Muscle layer of duodenum (tissue), 2 donors: Measurements from ENCODE around the gene STPG4.

ENCODE experiments used
- H3K27ac ChIP-seq: one replicate; pipeline ENCODE4 v1.7.0; 2013; ENCODE audit warnings: mild to moderate bottlenecking, low read length
- H3K27me3 ChIP-seq: one replicate; pipeline ENCODE4 v1.7.0; 2013; ENCODE audit warnings: low read depth, mild to moderate bottlenecking, control low read depth, low read length
- H3K36me3 ChIP-seq, 2 donors: one replicate each; pipeline ENCODE4 v1.7.0; 2013; ENCODE audit warnings: low read length in 2 of 2, control low read depth in 1 of 2, mild to moderate bottlenecking in 1 of 2; ENCODE audit not compliant: insufficient read depth in 2 of 2, control insufficient read depth in 1 of 2
- H3K4me1 ChIP-seq, 2 donors: one replicate each; pipeline ENCODE4 v1.7.0; 2013; ENCODE audit warnings: low read length in 2 of 2, mild to moderate bottlenecking in 2 of 2, control low read depth in 1 of 2, moderate library complexity in 1 of 2; ENCODE audit not compliant: insufficient read depth in 2 of 2, control insufficient read depth in 1 of 2
- H3K4me3 ChIP-seq, 2 donors: one replicate each; pipeline ENCODE4 v1.7.0; 2013; ENCODE audit warnings: low read length in 2 of 2, low read depth in 1 of 2, mild to moderate bottlenecking in 1 of 2
- H3K9me3 ChIP-seq, 2 donors: one replicate each; pipeline ENCODE4 v1.7.0; 2013; ENCODE audit warnings: low read length in 2 of 2, control low read depth in 1 of 2, mild to moderate bottlenecking in 1 of 2; ENCODE audit not compliant: control insufficient read depth in 1 of 2
- donor health status: healthy.

Gene STPG4

DNA sequence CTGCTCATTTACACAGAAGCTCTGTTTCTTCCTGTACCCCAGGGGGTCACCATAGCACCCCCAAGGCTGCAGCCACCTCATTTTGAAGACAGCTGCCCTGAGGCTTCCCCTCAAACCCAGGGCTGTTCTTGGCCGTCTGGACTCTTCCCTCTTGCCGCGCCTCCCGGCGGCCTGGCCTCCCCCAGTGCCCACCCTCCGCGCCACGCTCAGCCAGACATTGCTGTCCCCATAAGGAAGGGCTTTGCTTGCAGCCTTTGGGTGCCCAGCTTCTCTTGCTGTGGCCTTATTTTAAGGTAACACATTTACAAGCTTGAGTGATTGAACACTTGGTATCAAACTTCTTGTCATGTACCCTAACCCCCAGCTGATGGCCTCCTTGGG is 79.0 kb downstream of the STPG4 start:
- Histone ChIP-seq H3K9me3 (no peaks in the 10 kb centered on the region), H3K27me3 (no peaks in the 10 kb centered on the region), H3K36me3 (peaks cover 0 to 5% of the 10 kb centered on the region in 2 donors), H3K4me1 (peaks cover 37 to 48% of the 10 kb centered on the region in 2 donors), H3K27ac (peak overlapping the region; percentile 77), H3K4me3 (no peak overlapping the region)

DNA sequence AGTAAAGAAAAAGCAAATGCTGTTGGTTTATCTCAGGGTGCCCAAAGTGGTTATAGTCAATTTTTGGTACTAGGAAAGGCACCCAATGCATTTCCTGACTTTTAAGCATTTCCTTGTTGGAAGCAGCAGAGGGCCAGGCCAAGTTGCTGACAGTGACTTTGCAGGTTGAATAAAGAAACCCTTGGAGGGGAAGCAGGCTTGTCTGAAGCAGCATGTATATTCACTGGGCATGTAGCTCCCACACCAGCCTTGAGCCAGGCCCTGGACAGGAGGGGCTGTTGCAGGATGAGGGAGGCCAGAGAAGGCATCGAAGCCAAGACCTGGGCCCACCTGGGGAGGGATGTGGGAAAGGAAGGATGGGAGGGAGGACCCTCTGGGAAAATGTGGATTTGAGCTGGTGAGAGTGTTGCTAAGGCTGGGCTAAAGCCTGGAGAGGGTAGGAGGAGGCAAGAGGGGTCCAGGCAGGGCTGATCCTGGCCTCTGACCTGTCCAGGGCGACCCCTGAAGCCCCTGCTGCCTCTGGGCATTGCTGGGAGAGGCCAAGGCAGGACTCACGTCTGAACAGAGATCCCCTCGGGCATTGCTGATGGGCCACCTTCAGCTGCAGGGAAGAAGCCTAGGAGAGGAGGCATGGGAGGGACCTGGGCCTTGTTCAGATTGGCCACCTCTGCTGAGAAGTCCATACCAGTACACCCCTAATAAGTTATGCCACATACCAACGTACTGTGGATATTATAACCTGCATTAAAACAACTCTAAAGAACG is 79.6 kb downstream of the STPG4 start:
- Histone ChIP-seq H3K4me1 (peaks cover 43 to 54% of the 10 kb centered on the region in 2 donors), H3K9me3 (no peaks in the 10 kb centered on the region), H3K36me3 (peaks cover 0 to 5% of the 10 kb centered on the region in 2 donors), H3K27ac (peak overlapping the region; percentile 77), H3K27me3 (no peaks in the 10 kb centered on the region), H3K4me3 (no peak overlapping the region)

GRCh38 chr2:47074691-47075090 is 80.4 kb downstream of the STPG4 start:
- Histone ChIP-seq H3K36me3 (peaks cover 0 to 5% of the 10 kb centered on the region in 2 donors), H3K27ac (no peak overlapping the region), H3K4me3 (no peak overlapping the region), H3K9me3 (no peaks in the 10 kb centered on the region), H3K27me3 (no peaks in the 10 kb centered on the region), H3K4me1 (peaks cover 45 to 56% of the 10 kb centered on the region in 2 donors)

- H3K9me3 ChIP-seq = no peaks in the 10 kb centered on the region
- no peaks in the 10 kb centered on the region for H3K27me3 ChIP-seq
- H3K4me3 ChIP-seq = no peak overlapping the region
- peaks cover 0 to 5% of the 10 kb centered on the region in 2 donors for H3K36me3 ChIP-seq
- H3K4me1 ChIP-seq = peaks cover 46 to 56% of the 10 kb centered on the region in 2 donors
- H3K27ac ChIP-seq = peak overlapping the region; percentile 90
Measured at GRCh38 chr2:47073641-47074040, 81.5 kb downstream of the STPG4 start.

- Histone ChIP-seq H3K36me3 (peaks cover 0 to 5% of the 10 kb centered on the region in 2 donors), H3K27me3 (no peaks in the 10 kb centered on the region), H3K4me1 (peaks cover 48 to 60% of the 10 kb centered on the region in 2 donors), H3K27ac (peak overlapping the region; percentile 90), H3K4me3 (no peak overlapping the region), H3K9me3 (no peaks in the 10 kb centered on the region)
Measured at GRCh38 chr2:47073217-47073616, 81.9 kb downstream of the STPG4 start.

GRCh38 chr2:47072728-47073191 is 82.3 kb downstream of the STPG4 start:
- peaks cover 53 to 65% of the 10 kb centered on the region in 2 donors for H3K4me1 ChIP-seq
- no peaks in the 10 kb centered on the region for H3K9me3 ChIP-seq
- peak overlapping the region; percentile 90 for H3K27ac ChIP-seq
- H3K36me3 ChIP-seq = peaks cover 0 to 5% of the 10 kb centered on the region in 2 donors
- no peaks in the 10 kb centered on the region for H3K27me3 ChIP-seq
- H3K4me3 ChIP-seq = peak overlapping the region in 1 of 2 donors; percentile 26

- H3K4me1 ChIP-seq = peaks cover 53 to 70% of the 10 kb centered on the region in 2 donors
- H3K4me3 ChIP-seq = peak overlapping the region in 1 of 2 donors; percentile 26
- H3K9me3 ChIP-seq = no peaks in the 10 kb centered on the region
- H3K36me3 ChIP-seq = peaks cover 0 to 5% of the 10 kb centered on the region in 2 donors
- peak overlapping the region; percentile 90 for H3K27ac ChIP-seq
- H3K27me3 ChIP-seq = no peaks in the 10 kb centered on the region
Measured at GRCh38 chr2:47072018-47072691, 83.0 kb downstream of the STPG4 start.

DNA sequence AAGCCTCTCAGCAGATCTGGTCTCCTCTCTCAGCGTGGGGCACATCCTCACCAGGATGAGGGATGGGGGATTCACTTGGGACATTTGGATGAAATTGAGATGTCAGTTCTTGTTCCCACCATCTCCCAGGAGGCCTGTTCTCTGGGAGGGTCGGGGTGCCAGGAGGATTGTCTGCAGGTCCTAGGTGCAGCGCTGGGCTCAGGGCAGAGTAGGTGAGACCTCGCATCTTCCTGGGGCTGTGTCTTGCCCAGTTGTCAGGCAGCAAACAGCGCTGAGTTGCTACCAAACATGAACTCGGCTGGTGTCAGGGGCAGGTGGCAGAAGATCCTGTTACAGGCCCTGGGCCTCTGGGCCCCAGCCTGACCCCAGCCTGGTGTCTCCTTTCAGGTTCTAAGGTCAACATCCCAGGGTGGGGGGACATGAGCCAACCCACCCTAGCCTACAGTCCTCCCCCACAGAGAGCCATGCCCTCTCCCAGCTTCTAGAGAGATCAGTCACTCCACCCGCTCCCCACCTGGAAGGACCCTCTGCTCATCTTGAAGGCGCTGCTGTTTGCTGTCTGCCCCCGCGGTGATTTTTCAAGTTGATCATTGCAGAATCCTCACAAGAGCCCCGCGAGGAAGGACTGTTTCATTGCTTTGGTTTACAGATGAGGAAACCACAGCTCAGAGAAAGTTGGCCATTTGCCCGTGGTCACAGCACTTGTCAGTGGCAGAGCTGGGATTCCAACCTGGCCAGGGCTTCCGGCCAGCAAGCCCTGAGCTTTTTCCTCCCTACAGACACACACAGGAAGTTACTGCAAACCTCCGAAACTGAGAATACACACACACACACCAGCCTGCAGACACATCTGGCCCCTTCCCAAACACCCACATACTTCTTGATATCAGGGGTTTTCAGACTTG is 83.9 kb downstream of the STPG4 start:
- Histone ChIP-seq H3K4me1 (peaks cover 53 to 72% of the 10 kb centered on the region in 2 donors), H3K27ac (peak overlapping the region; percentile 90), H3K27me3 (no peaks in the 10 kb centered on the region), H3K4me3 (peak overlapping the region in 1 of 2 donors; percentile 26), H3K9me3 (no peaks in the 10 kb centered on the region), H3K36me3 (peaks cover 0 to 5% of the 10 kb centered on the region in 2 donors)

DNA sequence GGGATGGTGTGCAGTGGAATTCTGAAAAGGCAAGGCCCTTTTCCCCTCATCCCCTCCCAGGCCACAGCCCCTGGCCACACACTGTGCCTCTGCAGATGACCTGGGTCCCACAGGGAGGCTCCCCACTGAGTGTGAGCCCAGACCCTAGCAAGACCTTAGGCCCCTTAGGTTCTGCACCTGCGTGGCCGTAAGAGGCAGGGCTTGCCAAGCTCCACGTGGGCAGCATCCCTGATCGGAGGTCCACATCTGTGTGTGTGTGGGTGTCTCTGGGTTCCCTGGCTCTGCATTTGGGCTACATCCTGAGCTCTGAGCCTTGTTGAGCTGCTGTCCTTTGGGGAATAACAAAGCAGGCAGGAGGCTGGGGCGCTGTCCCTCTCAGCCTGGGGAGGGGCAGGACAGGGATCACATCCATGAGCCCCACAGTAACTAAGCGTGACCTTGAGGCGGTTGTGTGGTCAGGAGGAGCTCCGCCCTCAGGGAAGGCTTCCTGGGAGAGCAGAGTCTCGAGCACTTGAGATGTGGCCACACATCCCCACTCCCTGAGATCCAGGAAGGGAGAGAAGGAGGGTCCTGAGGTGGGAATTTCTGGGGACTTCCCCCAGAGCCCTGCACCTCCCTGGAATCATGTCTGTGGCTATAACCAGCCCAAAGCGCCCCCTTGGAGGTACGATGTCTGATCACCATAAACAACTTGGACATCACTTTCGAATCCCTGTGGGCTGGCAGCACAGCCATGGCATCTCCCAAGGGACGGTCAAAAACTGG is 84.8 kb downstream of the STPG4 start:
- peaks cover 54 to 74% of the 10 kb centered on the region in 2 donors for H3K4me1 ChIP-seq
- no peak overlapping the region for H3K4me3 ChIP-seq
- H3K27me3 ChIP-seq = no peaks in the 10 kb centered on the region
- peak overlapping the region; percentile 90 for H3K27ac ChIP-seq
- peaks cover 0 to 5% of the 10 kb centered on the region in 2 donors for H3K36me3 ChIP-seq
- H3K9me3 ChIP-seq = no peaks in the 10 kb centered on the region

DNA sequence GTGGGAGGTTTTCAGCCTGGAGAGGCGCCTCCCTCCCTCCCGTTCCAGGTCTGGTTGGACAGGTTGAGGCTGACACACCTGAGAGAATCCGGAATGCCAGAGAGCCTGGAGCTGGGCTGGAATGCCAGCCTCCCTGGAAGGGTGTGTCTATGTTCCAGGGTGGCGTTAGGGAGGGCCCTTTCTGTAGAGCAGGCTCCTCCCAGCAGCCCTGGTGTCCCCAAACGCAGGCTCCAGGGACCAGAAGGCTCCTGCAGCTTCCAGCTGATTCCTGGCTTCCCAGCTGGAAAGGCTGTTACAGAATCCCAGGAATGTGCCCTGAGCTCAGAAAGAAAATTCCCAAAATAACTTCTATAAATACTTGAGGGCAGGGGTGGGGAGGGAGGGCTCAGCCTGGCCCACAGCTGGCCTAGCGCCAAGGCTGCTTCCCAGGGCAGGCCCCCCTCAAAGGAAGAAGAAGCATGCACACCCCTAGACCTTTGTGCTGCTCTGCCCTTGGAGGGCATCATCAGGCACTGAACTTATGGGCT is 85.4 kb downstream of the STPG4 start:
- peak overlapping the region in 1 of 2 donors; percentile 1 for H3K4me3 ChIP-seq
- no peaks in the 10 kb centered on the region for H3K9me3 ChIP-seq
- peaks cover 55 to 74% of the 10 kb centered on the region in 2 donors for H3K4me1 ChIP-seq
- H3K36me3 ChIP-seq = peaks cover 0 to 5% of the 10 kb centered on the region in 2 donors
- peak overlapping the region; percentile 90 for H3K27ac ChIP-seq
- no peaks in the 10 kb centered on the region for H3K27me3 ChIP-seq
